SJSA1 (cell line): ENCODE results near the gene NKIRAS1. TPM values are rescaled to one million over a fixed set of nuclear protein-coding genes. Genes with fewer than 3 reads are reported as not detected.
"Not testable (repeated sequence)": the region's sequence is repeated elsewhere in the genome, so short reads cannot be mapped to it uniquely, and the experiment has no call there.

Source experiments
- DNase-seq, 2 experiments: peaks; one replicate each; pipeline ENCODE4 v3.0.0-alpha.2; 2015 to 2020; ENCODE audit warnings: low spot score in 2 of 2, low read depth in 1 of 2
- H3K27ac ChIP-seq: fragments of 250-450 bp; sonication (Bioruptor Pico); 2 replicates; pipeline ENCODE4 v1.5.1; 2020; ENCODE audit warnings: mild to moderate bottlenecking, moderate library complexity
- H3K27me3 ChIP-seq: fragments of 250-450 bp; sonication (Bioruptor Pico); replicated peaks from 2 replicates; pipeline ENCODE4 v1.5.1; 2020; ENCODE audit warnings: mild to moderate bottlenecking, moderate library complexity
- H3K36me3 ChIP-seq: fragments of 250-450 bp; sonication (Bioruptor Pico); 2 replicates; pipeline ENCODE4 v1.5.1; 2020; ENCODE audit warnings: mild to moderate bottlenecking
- H3K4me1 ChIP-seq: fragments of 250-450 bp; sonication (Bioruptor Pico); replicated peaks from 2 replicates; pipeline ENCODE4 v1.6.1; 2021; ENCODE audit warnings: mild to moderate bottlenecking
- H3K4me3 ChIP-seq: fragments of 250-450 bp; sonication (Bioruptor Pico); 2 replicates; pipeline ENCODE4 v1.5.1; 2020; ENCODE audit warnings: mild to moderate bottlenecking
- H3K9me3 ChIP-seq: fragments of 250-450 bp; sonication (Bioruptor Pico); replicated peaks from 2 replicates; pipeline ENCODE4 v1.5.1; 2020; ENCODE audit warnings: mild to moderate bottlenecking
- total RNA-seq: library from RNA; depleted of rRNA; stranded (reverse); fragments of >200 nt; shearing (Covaris generic); gene quantifications from 2 replicates; pipeline ENCODE4 v1.2.3, GENCODE V29; 2014

NKIRAS1 gene
- total RNA-seq, 1 experiment from 2014 or later, result 18.1 TPM

DNA sequence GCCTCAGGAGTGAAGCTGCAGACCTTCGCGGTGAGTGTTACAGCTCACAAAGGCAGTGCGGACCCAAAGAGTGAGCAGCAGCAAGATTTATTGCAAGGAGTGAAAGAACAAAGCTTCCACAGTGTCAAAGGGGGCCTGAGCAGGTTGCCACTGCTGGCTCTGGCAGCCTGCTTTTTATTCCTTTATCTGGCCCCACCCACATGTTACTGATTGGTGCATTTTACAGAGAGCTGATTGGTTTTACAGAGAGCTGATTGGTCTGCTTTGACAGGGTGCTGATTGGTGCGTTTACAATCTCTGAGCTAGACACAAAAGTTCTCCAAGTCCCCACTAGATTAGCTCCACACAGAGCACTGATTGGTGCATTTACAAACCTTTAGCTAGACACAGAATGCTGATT lies 34.8 kb downstream of the NKIRAS1 start:
- DNase-seq, H3K27ac ChIP-seq, H3K36me3 ChIP-seq, H3K4me1 ChIP-seq, H3K4me3 ChIP-seq, H3K27me3 ChIP-seq, H3K9me3 ChIP-seq: not testable (repeated sequence)

DNA sequence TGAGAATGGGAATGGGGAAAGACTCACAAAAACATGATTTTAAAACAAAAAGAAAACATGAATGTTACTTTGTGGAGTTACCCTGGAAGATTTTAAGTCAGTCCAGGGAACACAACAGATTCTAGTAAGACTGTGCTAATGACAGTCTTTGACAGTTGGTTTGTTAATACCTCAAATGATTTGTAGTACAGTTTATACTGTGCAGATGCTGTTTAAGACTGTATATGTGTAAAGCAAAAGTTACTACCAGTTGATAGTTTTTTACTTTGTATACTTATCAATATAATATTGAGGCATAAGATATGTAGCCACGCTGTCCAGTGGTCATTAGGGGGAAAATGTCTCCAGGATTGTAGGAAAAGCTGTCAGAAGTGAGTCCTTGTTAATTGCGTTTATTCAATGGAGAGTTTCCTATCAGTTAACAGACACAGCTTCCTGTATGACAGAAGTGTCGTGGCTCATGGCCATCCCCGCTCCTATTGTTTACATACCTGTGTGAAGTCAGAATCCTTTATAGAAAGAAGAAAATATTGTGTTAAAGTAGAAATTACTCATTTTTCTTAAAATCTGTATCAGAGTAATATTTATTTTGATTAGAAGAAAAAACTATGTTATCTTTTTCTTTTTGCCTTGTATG lies 36.0 kb downstream of the NKIRAS1 start:
- H3K4me3 ChIP-seq, result no peak overlapping the region
- DNase-seq, result no peak

DNA sequence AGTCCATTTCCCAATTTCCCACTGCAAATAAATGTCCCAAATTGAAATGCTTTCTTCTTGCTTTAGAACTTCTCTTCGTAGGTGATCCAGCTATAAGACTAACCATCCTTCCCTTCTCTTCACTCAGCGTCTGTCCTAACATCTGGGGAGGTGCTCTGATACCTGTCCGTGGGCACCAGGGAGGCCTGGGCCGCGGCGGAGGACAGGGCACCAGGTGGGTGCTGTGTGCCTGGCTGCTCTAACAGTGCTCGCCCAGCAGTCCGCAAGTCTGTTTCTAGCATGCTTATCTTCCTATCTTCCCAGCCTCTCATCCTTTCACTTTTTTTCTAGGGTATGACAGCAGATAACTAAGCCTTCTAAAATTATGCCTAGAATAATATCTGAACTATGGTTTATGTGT lies 37.3 kb downstream of the NKIRAS1 start:
- H3K4me1 ChIP-seq, result peaks cover 14% of the 10 kb centered on the region
- DNase-seq, result no peak
- no peak overlapping the region for H3K27ac ChIP-seq
- no peaks in the 10 kb centered on the region for H3K27me3 ChIP-seq
- no peaks in the 10 kb centered on the region for H3K9me3 ChIP-seq
- H3K4me3 ChIP-seq, result no peak overlapping the region
- H3K36me3 ChIP-seq, result peaks cover 5% of the 10 kb centered on the region; the same call in 1 of the 2 replicates

More for the DNA sequence above, 36.0 kb downstream of the NKIRAS1 start:
- no peaks in the 10 kb centered on the region for H3K9me3 ChIP-seq
- no peaks in the 10 kb centered on the region for H3K27me3 ChIP-seq
- peaks cover 9% of the 10 kb centered on the region for H3K4me1 ChIP-seq
- no peak overlapping the region for H3K27ac ChIP-seq
- H3K36me3 ChIP-seq, result peaks cover 5% of the 10 kb centered on the region; the same call in 1 of the 2 replicates

DNA sequence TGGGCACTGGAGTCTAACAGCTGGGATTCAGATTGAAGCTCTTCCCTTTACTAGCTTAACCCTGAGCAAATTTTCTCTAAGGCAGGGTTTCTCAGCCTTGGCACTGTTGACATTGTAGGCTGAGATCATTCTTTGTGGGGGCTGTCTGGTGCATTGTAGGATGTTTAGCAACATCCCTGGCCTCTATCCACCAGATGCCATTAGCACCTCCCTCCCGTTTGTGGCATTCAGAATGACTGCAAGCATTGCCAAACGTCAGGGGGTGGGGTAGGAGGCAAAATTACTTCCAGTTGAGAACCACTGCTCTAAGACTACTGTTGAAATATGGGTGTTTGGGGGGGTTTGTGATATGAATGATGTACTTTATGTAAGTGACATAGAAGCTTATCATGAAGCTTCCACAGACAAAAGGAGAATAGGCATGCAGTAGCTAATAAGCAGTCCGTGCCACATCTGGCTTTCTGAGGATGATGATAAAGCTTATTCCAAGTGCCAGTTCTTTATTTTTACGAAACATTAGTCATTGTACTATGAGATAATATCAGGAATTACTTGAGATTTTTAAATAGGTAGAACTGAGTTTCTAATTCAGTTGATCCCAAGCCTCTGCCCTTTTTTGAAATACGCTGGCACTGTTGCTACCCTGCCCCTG lies 39.3 kb downstream of the NKIRAS1 start:
- Histone ChIP-seq H3K27ac (no peak overlapping the region), H3K27me3 (no peaks in the 10 kb centered on the region), H3K4me3 (no peak overlapping the region), H3K4me1 (peaks cover 17% of the 10 kb centered on the region), H3K9me3 (no peaks in the 10 kb centered on the region), H3K36me3 (peaks cover 5% of the 10 kb centered on the region; the same call in 1 of the 2 replicates)
- peak; percentile 18 to 47 for DNase-seq

DNA sequence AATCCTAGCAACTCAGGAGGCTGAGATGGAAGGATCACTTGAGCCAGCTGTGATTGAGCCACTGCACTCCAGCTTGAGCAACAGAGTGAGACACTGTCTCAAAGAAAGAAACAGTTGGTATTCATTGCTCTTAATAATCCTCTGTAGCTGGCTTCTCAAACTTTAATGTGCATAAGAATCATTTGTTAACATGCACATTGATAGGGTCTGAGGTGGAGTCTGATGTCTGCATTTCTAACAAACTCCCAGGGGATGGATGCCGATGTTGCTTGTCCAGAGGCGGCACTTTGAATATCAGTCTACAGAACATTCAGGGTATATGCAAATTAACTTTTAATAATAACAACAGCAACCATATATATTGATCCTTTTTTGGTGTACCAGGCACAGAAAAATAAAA lies 39.9 kb downstream of the NKIRAS1 start:
- Histone ChIP-seq H3K27me3 (no peaks in the 10 kb centered on the region), H3K9me3 (no peaks in the 10 kb centered on the region), H3K4me3 (no peak overlapping the region), H3K4me1 (peaks cover 17% of the 10 kb centered on the region), H3K36me3 (peaks cover 3% of the 10 kb centered on the region; the same call in 1 of the 2 replicates), H3K27ac (no peak overlapping the region)
- no peak for DNase-seq

DNA sequence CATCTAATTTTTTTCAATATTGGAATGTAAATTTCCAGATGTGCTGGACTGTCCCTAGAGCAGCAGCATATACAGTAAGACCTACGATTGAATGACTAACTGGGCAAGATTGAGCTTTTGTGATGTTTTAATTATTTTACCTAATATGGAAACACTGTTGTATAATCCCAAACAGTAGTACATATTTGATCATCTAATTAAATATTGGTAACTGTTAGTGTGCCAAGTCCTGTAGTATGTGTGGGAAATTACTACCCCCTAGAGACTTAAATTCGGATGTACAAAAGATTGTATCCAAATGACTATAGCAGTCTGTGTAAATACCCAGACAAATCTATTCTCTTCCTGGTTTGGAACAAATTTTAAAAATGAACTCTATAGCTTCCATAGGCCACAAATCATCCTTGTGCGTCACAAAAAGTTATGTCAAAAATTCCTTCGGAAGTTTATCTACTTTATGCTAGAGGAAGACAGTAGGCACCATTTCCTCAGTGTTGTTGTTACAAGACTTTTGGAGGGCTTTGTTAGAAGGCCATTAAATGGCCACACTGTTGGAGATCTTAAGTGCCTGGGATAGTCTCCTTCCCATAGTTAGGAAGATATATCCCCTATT lies 41.6 kb downstream of the NKIRAS1 start:
- Histone ChIP-seq H3K4me3 (no peak overlapping the region), H3K36me3 (no peaks in the 10 kb centered on the region), H3K27me3 (no peaks in the 10 kb centered on the region), H3K4me1 (peaks cover 17% of the 10 kb centered on the region), H3K9me3 (no peaks in the 10 kb centered on the region), H3K27ac (no peak overlapping the region)
- no peak for DNase-seq

DNA sequence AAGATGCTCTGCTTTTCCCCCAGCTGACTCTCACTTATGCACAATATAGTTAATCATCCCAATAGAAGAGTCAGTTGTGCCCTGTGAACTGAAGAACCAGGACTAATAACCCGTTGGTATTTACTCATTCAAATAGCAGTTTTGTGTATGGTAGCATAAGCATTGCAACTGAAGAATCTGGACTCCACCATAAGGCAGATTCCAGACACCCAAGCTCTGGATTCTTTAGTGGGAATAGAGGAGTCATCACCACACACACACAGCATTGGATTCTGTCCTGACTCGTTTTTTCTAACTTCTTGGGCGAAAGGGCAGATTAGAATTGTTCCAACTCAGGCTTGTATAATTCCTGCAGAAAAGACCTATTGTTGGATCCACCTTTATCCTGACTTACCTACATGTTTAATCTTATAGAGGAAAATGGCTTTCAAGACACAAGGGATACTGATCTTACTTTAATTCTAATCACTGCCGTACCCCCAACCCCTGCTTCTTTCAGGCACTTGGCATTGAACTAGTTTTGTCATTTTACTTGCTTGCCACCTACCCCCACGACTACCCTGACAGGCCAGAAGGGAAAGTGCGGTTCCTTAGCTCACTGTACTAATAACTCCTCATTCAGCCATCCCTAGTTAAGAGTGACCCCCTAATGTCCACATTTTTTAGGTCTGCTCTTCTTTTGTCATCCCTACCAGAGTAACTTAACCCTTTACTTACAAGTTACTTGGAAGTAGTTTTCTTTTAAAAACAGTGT lies 42.3 kb downstream of the NKIRAS1 start:
- Histone ChIP-seq H3K4me1 (peaks cover 17% of the 10 kb centered on the region), H3K4me3 (no peak overlapping the region), H3K36me3 (no peaks in the 10 kb centered on the region), H3K27me3 (no peaks in the 10 kb centered on the region), H3K27ac (no peak overlapping the region), H3K9me3 (no peaks in the 10 kb centered on the region)
- DNase-seq, result peak in 1 of 2 experiments; percentile 16

DNA sequence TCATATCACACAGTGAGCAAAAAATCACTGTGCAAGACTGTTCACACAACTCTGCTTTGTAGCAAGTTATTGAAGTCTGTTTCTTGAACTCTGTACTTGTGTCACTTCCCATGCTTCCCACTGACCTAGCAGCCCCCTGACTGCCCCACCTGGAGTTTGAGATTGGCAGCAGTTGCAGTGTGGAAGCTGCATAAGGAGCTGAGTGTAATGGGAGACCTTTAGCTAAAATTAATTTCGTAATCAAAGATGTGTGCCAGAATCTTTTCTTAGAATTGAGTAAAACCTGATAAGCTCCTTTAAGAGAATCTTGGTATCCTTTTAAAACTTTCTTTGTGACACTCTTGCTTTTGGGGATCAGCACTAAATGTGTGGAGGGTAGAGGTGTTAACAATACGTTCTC lies 42.8 kb downstream of the NKIRAS1 start:
- DNase-seq, result no peak
- Histone ChIP-seq H3K9me3 (no peaks in the 10 kb centered on the region), H3K4me3 (no peak overlapping the region), H3K4me1 (peaks cover 17% of the 10 kb centered on the region), H3K27me3 (no peaks in the 10 kb centered on the region), H3K36me3 (no peaks in the 10 kb centered on the region), H3K27ac (no peak overlapping the region)

DNA sequence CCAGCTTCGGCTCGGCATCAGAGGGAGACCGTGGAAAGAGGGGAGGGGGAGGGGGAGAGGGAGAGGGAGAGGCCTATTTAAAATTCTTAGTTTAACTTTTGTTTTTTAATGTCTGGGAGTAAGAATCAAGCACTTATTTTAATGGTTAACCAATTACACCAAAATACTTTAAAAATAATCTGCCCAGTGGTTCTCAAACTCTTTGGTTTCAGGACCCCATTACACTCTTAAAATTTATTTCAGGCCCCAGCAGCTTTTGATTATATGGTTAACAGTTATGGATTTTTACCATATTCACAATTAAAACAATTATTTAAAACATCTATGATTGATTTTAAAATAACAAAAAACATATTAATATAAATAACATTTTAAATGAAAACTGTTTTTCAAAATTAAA lies 44.5 kb downstream of the NKIRAS1 start:
- H3K4me1 ChIP-seq, result peaks cover 13% of the 10 kb centered on the region
- DNase-seq, result no peak
- no peaks in the 10 kb centered on the region for H3K36me3 ChIP-seq
- no peak overlapping the region for H3K4me3 ChIP-seq
- no peak overlapping the region for H3K27ac ChIP-seq
- no peaks in the 10 kb centered on the region for H3K27me3 ChIP-seq
- no peaks in the 10 kb centered on the region for H3K9me3 ChIP-seq

DNA sequence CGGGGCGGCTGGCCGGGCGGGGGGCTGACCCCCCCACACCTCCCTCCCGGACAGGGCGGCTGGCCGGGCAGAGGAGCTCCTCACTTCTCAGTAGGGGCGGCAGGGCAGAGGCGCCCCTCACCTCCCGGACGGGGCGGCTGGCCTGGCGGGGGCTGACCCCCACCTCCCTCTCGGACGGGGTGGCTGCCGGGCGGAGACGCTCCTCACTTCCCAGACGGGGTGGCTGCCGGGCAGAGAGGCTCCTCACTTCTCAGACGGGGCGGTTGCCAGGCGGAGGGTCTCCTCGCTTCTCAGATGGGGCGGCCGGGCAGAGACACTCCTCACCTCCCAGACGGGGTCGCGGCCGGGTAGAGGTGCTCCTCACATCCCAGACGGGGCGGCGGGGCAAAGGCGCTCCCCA lies 45.4 kb downstream of the NKIRAS1 start:
- peaks cover 11% of the 10 kb centered on the region for H3K4me1 ChIP-seq
- H3K27ac ChIP-seq, H3K36me3 ChIP-seq, H3K4me3 ChIP-seq, H3K9me3 ChIP-seq, H3K27me3 ChIP-seq, DNase-seq: not testable (repeated sequence)

DNA sequence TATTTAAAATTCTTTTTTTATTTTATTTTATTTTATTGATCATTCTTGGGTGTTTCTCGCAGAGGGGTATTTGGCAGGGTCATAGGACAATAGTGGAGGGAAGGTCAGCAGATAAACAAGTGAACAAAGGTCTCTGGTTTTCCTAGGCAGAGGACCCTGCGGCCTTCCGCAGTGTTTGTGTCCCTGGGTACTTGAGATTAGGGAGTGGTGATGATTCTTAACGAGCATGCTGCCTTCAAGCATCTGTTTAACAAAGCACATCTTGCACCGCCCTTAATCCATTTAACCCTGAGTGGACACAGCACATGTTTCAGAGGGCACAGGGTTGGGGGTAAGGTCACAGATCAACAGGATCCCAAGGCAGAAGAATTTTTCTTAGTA lies 46.1 kb downstream of the NKIRAS1 start:
- peaks cover 18% of the 10 kb centered on the region for H3K4me1 ChIP-seq
- DNase-seq, H3K9me3 ChIP-seq, H3K27me3 ChIP-seq, H3K4me3 ChIP-seq, H3K27ac ChIP-seq, H3K36me3 ChIP-seq: not testable (repeated sequence)

DNA sequence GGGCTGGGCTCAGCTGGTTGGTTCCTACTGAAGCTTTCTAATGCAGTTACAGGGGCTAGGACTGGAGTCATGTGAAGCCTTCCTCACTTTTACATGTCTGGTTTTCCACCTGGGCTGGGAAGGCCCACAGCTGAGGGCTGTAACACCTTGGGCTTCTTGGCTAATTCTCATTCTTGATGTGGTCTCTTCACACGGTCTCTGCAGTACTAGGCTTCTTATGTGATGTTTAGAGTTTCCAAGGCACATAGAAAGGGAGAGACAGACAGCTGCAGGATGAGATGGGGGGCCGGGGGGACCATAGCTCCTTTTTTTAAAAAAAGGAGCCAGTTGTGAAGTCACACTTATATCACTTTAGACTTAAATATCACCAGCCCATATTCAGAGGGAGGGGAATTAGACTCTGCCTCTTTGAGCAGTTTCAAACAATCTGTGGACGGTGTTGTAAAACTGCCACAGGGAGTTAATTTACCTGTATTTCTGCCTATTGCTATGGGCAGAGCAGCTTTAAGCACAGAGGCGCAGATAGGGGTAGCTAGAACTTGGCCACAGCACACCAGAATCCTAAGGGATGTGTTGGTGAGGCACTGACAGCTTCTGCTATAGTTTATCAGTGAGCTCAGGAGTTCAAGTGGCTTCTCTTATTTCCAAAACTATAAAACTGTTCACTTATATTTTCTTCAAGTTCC lies 46.7 kb downstream of the NKIRAS1 start:
- H3K4me1 ChIP-seq, result peaks cover 22% of the 10 kb centered on the region
- no peak for DNase-seq
- H3K9me3 ChIP-seq, result no peaks in the 10 kb centered on the region
- H3K36me3 ChIP-seq, result no peaks in the 10 kb centered on the region
- H3K27ac ChIP-seq, result no peak overlapping the region
- no peak overlapping the region for H3K4me3 ChIP-seq
- H3K27me3 ChIP-seq, result no peaks in the 10 kb centered on the region

DNA sequence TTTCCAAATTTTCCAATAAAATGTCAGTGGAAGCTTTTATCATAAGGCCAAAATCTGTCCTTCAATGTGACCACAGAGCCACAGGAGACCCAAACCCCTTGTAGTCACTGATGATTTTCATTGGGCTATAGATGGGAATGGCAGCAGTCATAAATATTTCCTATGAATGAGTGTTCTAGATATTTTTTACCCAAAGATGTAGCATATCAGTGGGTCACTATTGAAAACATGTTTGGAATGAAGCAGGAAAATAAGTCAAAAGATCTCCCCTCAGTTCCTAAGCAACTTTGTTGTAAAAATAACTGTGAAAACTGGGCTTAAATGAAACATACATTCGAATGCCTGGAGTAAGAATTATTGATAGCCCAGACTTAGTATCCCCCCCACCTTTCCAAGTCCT lies 49.0 kb downstream of the NKIRAS1 start:
- no peak overlapping the region for H3K27ac ChIP-seq
- no peak overlapping the region for H3K4me3 ChIP-seq
- peaks cover 20% of the 10 kb centered on the region for H3K4me1 ChIP-seq
- DNase-seq, result no peak
- no peaks in the 10 kb centered on the region for H3K27me3 ChIP-seq
- H3K9me3 ChIP-seq, result no peaks in the 10 kb centered on the region
- H3K36me3 ChIP-seq, result no peaks in the 10 kb centered on the region
